Upper lobe of left lung (tissue), 6 donors: ENCODE measurements around the gene LRBA. TPM values are rescaled to one million over a fixed set of nuclear protein-coding genes. Genes with fewer than 3 reads are reported as not detected.

Experiments
- ATAC-seq, 2 donors: fragments of 200-7000 bp; cut with Tn5 transposase; one replicate each; pipeline ENCODE4 v1.9.1; 2022; ENCODE audit warnings: mild to moderate bottlenecking in 2 of 2, moderate library complexity in 2 of 2; ENCODE audit not compliant: low FRiP score in 2 of 2
- DNase-seq, 2 donors: peaks; one replicate each; pipeline ENCODE4 v3.0.0-alpha.2; 2019 to 2020
- H3K27ac ChIP-seq, 4 donors: fragments of 200-600 bp; sonication (generic); one replicate each; pipeline ENCODE4 v1.5.1; 2016 to 2019
- H3K27me3 ChIP-seq, 4 donors: fragments of 200-600 bp; sonication (generic); one replicate each; pipeline ENCODE4 v1.5.1; 2017 to 2019
- H3K36me3 ChIP-seq, 4 donors: fragments of 200-600 bp; sonication (generic); one replicate each; pipeline ENCODE4 v1.5.1; 2016 to 2019
- H3K4me1 ChIP-seq, 4 donors: fragments of 200-600 bp; sonication (generic); one replicate each; pipeline ENCODE4 v1.5.1; 2018 to 2019
- H3K4me3 ChIP-seq, 4 donors: fragments of 200-600 bp; sonication (generic); one replicate each; pipeline ENCODE4 v1.5.1; 2017 to 2019; ENCODE audit warnings: mild to moderate bottlenecking in 2 of 4, moderate library complexity in 1 of 4
- H3K9me3 ChIP-seq, 4 donors: fragments of 200-600 bp; sonication (generic); one replicate each; pipeline ENCODE4 v1.5.1; 2018 to 2019
- CTCF ChIP-seq, 6 experiments: fragments of 450-650 bp in 4 of 6; fragments of 200-600 bp in 2 of 6; sonication (generic) in 2 of 6; IDR thresholded peaks; one replicate each; pipeline ENCODE4 v1.5.1; 2016 to 2019; ENCODE audit warnings: antibody characterized with exemption in 6 of 6
- EP300 ChIP-seq, 4 donors: sonication (generic); formaldehyde crosslinking; IDR thresholded peaks; one replicate each; pipeline ENCODE4 v1.5.1; 2017; ENCODE audit warnings: antibody characterized with exemption in 4 of 4, control low read depth in 2 of 4
- POLR2A ChIP-seq, 4 donors: fragments of 450-650 bp; IDR thresholded peaks; one replicate each; pipeline ENCODE4 v1.5.1; 2016 to 2017; ENCODE audit warnings: antibody characterized with exemption in 4 of 4, mild to moderate bottlenecking in 2 of 4
- POLR2AphosphoS5 ChIP-seq, 2 donors: sonication (generic); formaldehyde crosslinking; IDR thresholded peaks; one replicate each; pipeline ENCODE4 v1.5.1; 2017; ENCODE audit warnings: antibody characterized with exemption in 2 of 2
- WGBS, 2 donors: methylation state at CpG; one replicate each; pipeline ENCODE4 v1.1.5; 2017 to 2018; 5-methylcytosine and 5-hydroxymethylcytosine counted together
- total RNA-seq, 6 donors: library from RNA; depleted of rRNA in 4 of 6; stranded (reverse); fragments of >200 nt in 4 of 6; gene quantifications; one replicate each; pipeline versions ENCODE4 v1.1.0 to v1.2.1, GENCODE V29; 2016 to 2021
- donor health status: DM: no; HTN: no; CAD: no; lungs with moderate emphysema.
- donor health status: DM: no; HTN: yes; CAD: no; lungs with severe emphysema.

LRBA gene
- total RNA-seq, 6 donors from 2014 or later: 34.7 to 139 (median 56.4) TPM

- DNase-seq (no peak), ATAC-seq (no peak)
- Histone ChIP-seq H3K36me3 (no peaks in the 10 kb centered on the region), H3K4me3 (no peak overlapping the region), H3K9me3 (no peaks in the 10 kb centered on the region), H3K4me1 (no peaks in the 10 kb centered on the region), H3K27me3 (no peaks in the 10 kb centered on the region), H3K27ac (no peak overlapping the region)
- TF ChIP-seq POLR2AphosphoS5 (IDR thresholded peaks at IDR 0.05) (no peak), CTCF (IDR thresholded peaks at IDR 0.05) (no peak), POLR2A (IDR thresholded peaks at IDR 0.05) (no peak), EP300 (IDR thresholded peaks at IDR 0.05) (no peak)
- 76% methylated on average over 3 of the region's 3 CpGs for WGBS, 2 donors
These were observed 694.0 kb downstream of the LRBA start for GRCh38 chr4:150321113-150321512.

- H3K9me3 ChIP-seq: no peaks in the 10 kb centered on the region
- no peak overlapping the region for H3K4me3 ChIP-seq
- H3K4me1 ChIP-seq: no peaks in the 10 kb centered on the region
- H3K27ac ChIP-seq: no peak overlapping the region
- DNase-seq (no peak), ATAC-seq (no peak)
- 88 to 91% methylated on average over 4 of the region's 4 CpGs for WGBS, 2 donors
- H3K27me3 ChIP-seq: no peaks in the 10 kb centered on the region
- no peaks in the 10 kb centered on the region for H3K36me3 ChIP-seq
- no peak for TF ChIP-seq POLR2A (IDR thresholded peaks at IDR 0.05)
- TF ChIP-seq POLR2AphosphoS5 (IDR thresholded peaks at IDR 0.05): no peak
- TF ChIP-seq EP300 (IDR thresholded peaks at IDR 0.05): no peak
- no peak for TF ChIP-seq CTCF (IDR thresholded peaks at IDR 0.05)
These were observed 696.1 kb downstream of the LRBA start for GRCh38 chr4:150318971-150319370.

GRCh38 chr4:150318527-150318926 lies 696.6 kb downstream of the LRBA start:
- TF ChIP-seq CTCF (IDR thresholded peaks at IDR 0.05) (no peak), POLR2A (IDR thresholded peaks at IDR 0.05) (no peak), POLR2AphosphoS5 (IDR thresholded peaks at IDR 0.05) (no peak), EP300 (IDR thresholded peaks at IDR 0.05) (no peak)
- H3K36me3 ChIP-seq: no peaks in the 10 kb centered on the region
- DNase-seq (no peak), ATAC-seq (no peak)
- H3K27me3 ChIP-seq: no peaks in the 10 kb centered on the region
- WGBS, 2 donors: 49 to 75% methylated on average over 2 of the region's 2 CpGs
- no peak overlapping the region for H3K4me3 ChIP-seq
- no peak overlapping the region for H3K27ac ChIP-seq
- H3K9me3 ChIP-seq: no peaks in the 10 kb centered on the region
- H3K4me1 ChIP-seq: no peaks in the 10 kb centered on the region

GRCh38 chr4:150316332-150317205 lies 698.5 kb downstream of the LRBA start:
- H3K4me1 ChIP-seq: peaks cover 0 to under 1% (median 0%) of the 10 kb centered on the region in 4 donors
- no peaks in the 10 kb centered on the region for H3K36me3 ChIP-seq
- DNase-seq: no peak
- no peak for ATAC-seq
- TF ChIP-seq CTCF (IDR thresholded peaks at IDR 0.05) (no peak), EP300 (IDR thresholded peaks at IDR 0.05) (no peak), POLR2A (IDR thresholded peaks at IDR 0.05) (no peak), POLR2AphosphoS5 (IDR thresholded peaks at IDR 0.05) (no peak)
- 70 to 72% methylated on average over 6 of the region's 6 CpGs for WGBS, 2 donors
- no peaks in the 10 kb centered on the region for H3K27me3 ChIP-seq
- H3K9me3 ChIP-seq: no peaks in the 10 kb centered on the region
- no peak overlapping the region for H3K4me3 ChIP-seq
- H3K27ac ChIP-seq: no peak overlapping the region

GRCh38 chr4:150315691-150316090 lies 699.4 kb downstream of the LRBA start:
- no peak for ATAC-seq
- no peak overlapping the region for H3K4me3 ChIP-seq
- no peak for DNase-seq

More at GRCh38 chr4:150315691-150316090, 699.4 kb downstream of the LRBA start:
- Histone ChIP-seq H3K27ac (no peak overlapping the region), H3K4me1 (peaks cover 0 to 6% (median 1%) of the 10 kb centered on the region in 4 donors), H3K36me3 (no peaks in the 10 kb centered on the region), H3K9me3 (no peaks in the 10 kb centered on the region), H3K27me3 (no peaks in the 10 kb centered on the region)
- WGBS, 2 donors: 92 to 98% methylated on average over 2 of the region's 2 CpGs
- TF ChIP-seq EP300 (IDR thresholded peaks at IDR 0.05) (no peak), POLR2AphosphoS5 (IDR thresholded peaks at IDR 0.05) (no peak), POLR2A (IDR thresholded peaks at IDR 0.05) (no peak), CTCF (IDR thresholded peaks at IDR 0.05) (no peak)
